CD14-positive monocyte (primary cell): ENCODE measurements around the gene STIP1. TPM values are rescaled to one million over a fixed set of nuclear protein-coding genes. Genes with fewer than 3 reads are reported as not detected.

Source experiments
- DNase-seq, 3 donors: peaks; one replicate each; pipeline ENCODE4 v3.0.0-alpha.2; 2011 to 2022
- H2AFZ ChIP-seq: 2 replicates; pipeline ENCODE4 v1.6.0; 2012; ENCODE audit warnings: mild to moderate bottlenecking, low read depth, low read length, inconsistent platforms; ENCODE audit not compliant: insufficient read depth, poor library complexity, severe bottlenecking
- H3K27ac ChIP-seq, 2 donors: 1 replicate in 1 of 2; 2 replicates in 1 of 2; pipeline ENCODE4 v1.5.1; 2012 to 2013; ENCODE audit warnings: low read length in 2 of 2, control low read depth in 1 of 2, inconsistent platforms in 1 of 2, low read depth in 1 of 2, mild to moderate bottlenecking in 1 of 2
- H3K27me3 ChIP-seq, 2 donors: one replicate each; pipeline versions ENCODE4 v1.6.0 to v1.6.1; 2011 to 2013; ENCODE audit warnings: low read length in 2 of 2; ENCODE audit not compliant: control insufficient read depth in 2 of 2, insufficient read depth in 2 of 2
- H3K36me3 ChIP-seq, 2 donors: replicated peaks in 1 of 2; 1 replicate in 1 of 2; 2 replicates in 1 of 2; pipeline versions ENCODE4 v1.5.1 to v1.6.1; 2012 to 2013; ENCODE audit warnings: low read length in 2 of 2, control low read depth in 1 of 2, inconsistent platforms in 1 of 2, mild to moderate bottlenecking in 1 of 2; ENCODE audit not compliant: insufficient read depth in 2 of 2, control insufficient read depth in 1 of 2
- H3K4me1 ChIP-seq, 2 donors: 1 replicate in 1 of 2; 2 replicates in 1 of 2; pipeline versions ENCODE4 v1.5.1 to v1.6.1; 2012 to 2013; ENCODE audit warnings: low read length in 2 of 2, control low read depth in 1 of 2, inconsistent platforms in 1 of 2, mild to moderate bottlenecking in 1 of 2, moderate library complexity in 1 of 2; ENCODE audit not compliant: insufficient read depth in 2 of 2, control insufficient read depth in 1 of 2
- H3K4me2 ChIP-seq: replicated peaks from 2 replicates; pipeline ENCODE3; 2012; ENCODE audit warnings: low read length, moderate library complexity, mild to moderate bottlenecking; ENCODE audit not compliant: poor library complexity, severe bottlenecking; ENCODE audit errors: extremely low read depth
- H3K4me3 ChIP-seq, 3 experiments: fragments of 200-600 bp in 1 of 3; sonication (generic) in 1 of 3; replicated peaks in 1 of 3; 1 replicate in 2 of 3; 2 replicates in 1 of 3; pipeline ENCODE4 v1.5.1; 2011 to 2013; ENCODE audit warnings: low read length in 3 of 3, mild to moderate bottlenecking in 3 of 3, control low read depth in 2 of 3, low read depth in 2 of 3, inconsistent platforms in 1 of 3, moderate library complexity in 1 of 3
- H3K79me2 ChIP-seq: 2 replicates; pipeline ENCODE4 v1.6.0; 2012; ENCODE audit warnings: mild to moderate bottlenecking, control low read depth, inconsistent platforms, low read length, moderate library complexity; ENCODE audit not compliant: insufficient read depth
- H3K9ac ChIP-seq: 2 replicates; pipeline ENCODE4 v1.6.0; 2017; ENCODE audit warnings: low read length, mild to moderate bottlenecking; ENCODE audit not compliant: insufficient read depth, poor library complexity, severe bottlenecking
- H3K9me3 ChIP-seq, 2 donors: replicated peaks in 1 of 2; 1 replicate in 1 of 2; 2 replicates in 1 of 2; pipeline versions ENCODE4 v1.5.1 to v1.6.1; 2012 to 2013; ENCODE audit warnings: low read length in 2 of 2, control low read depth in 1 of 2; ENCODE audit not compliant: control insufficient read depth in 1 of 2, insufficient read depth in 1 of 2
- H4K20me1 ChIP-seq: 2 replicates; pipeline ENCODE4 v1.6.0; 2012; ENCODE audit warnings: mild to moderate bottlenecking, low read length, control low read depth, moderate library complexity; ENCODE audit not compliant: insufficient read depth
- H3K27ac Mint-ChIP-seq, 7 donors: one replicate each; pipeline ENCODE4 v1.8.0; 2020; ENCODE audit warnings: mild to moderate bottlenecking in 7 of 7, mixed read lengths in 7 of 7, moderate library complexity in 6 of 7, inconsistent platforms in 2 of 7
- H3K27me3 Mint-ChIP-seq, 3 donors: one replicate each; pipeline ENCODE4 v1.8.0; 2021 to 2022; ENCODE audit warnings: low read depth in 3 of 3, mild to moderate bottlenecking in 3 of 3, mixed read lengths in 3 of 3, moderate library complexity in 3 of 3, inconsistent platforms in 1 of 3
- H3K36me3 Mint-ChIP-seq, 2 donors: one replicate each; pipeline ENCODE4 v1.8.0; 2020; ENCODE audit warnings: mixed read lengths in 2 of 2, inconsistent platforms in 1 of 2, mild to moderate bottlenecking in 1 of 2
- H3K4me1 Mint-ChIP-seq: one replicate; pipeline ENCODE4 v1.8.0; 2020; ENCODE audit warnings: mild to moderate bottlenecking, mixed read lengths
- H3K4me3 Mint-ChIP-seq, 2 donors: one replicate each; pipeline ENCODE4 v1.8.0; 2020; ENCODE audit warnings: mild to moderate bottlenecking in 2 of 2, mixed read lengths in 2 of 2, moderate library complexity in 1 of 2
- H3K9me3 Mint-ChIP-seq, 7 donors: one replicate each; pipeline ENCODE4 v1.8.0; 2020 to 2022; ENCODE audit warnings: mixed read lengths in 7 of 7, mild to moderate bottlenecking in 6 of 7, moderate library complexity in 6 of 7, inconsistent platforms in 2 of 7
- CTCF ChIP-seq: fragments of 200-600 bp; IDR thresholded peaks from one replicate; pipeline ENCODE4 v1.8.0; 2022; ENCODE audit warnings: antibody characterized with exemption, mild to moderate bottlenecking
- WGBS: methylation state at CpG from one replicate; pipeline ENCODE4 v1.1.5; 2013; ENCODE audit warnings: missing lambda C conversion rate; ENCODE audit not compliant: insufficient coverage; 5-methylcytosine and 5-hydroxymethylcytosine counted together
- intact Hi-C, 2 donors: fragments of 100-400 bp; cut with micrococcal nuclease; formaldehyde crosslinking; loops; one replicate each; pipeline versions ENCODE4 v1.15.0 to v1.15.1; 2023
- polyA plus RNA-seq, 3 donors: library from polyadenylated mRNA; depleted of rRNA in 1 of 3; unstranded in 2 of 3; stranded (reverse) in 1 of 3; fragments of 300-500 nt in 2 of 3; fragments of >200 nt in 1 of 3; fragmentation: Illumina TruSeq in 2 of 3; gene quantifications; 1 replicate in 2 of 3; 2 replicates in 1 of 3; pipeline ENCODE4 v1.2.3, GENCODE V29; 2012 to 2021

The STIP1 gene
- polyA plus RNA-seq, 3 donors: 44.5 to 52.0 (median 51.1) TPM

- peak within 1 kb of the TSS; percentile 76 for H3K9ac ChIP-seq
- H4K20me1 ChIP-seq: peaks cover 1% of the 10 kb centered on the region
- intact Hi-C loops: no loop called here
- H2AFZ ChIP-seq: peak within 1 kb of the TSS; percentile 66
- H3K4me1 ChIP-seq: peaks cover 50 to 72% of the 10 kb centered on the region in 2 donors
- Mint-ChIP-seq H3K27ac (peak within 1 kb of the TSS; percentile 83 to 93 (median 88)), H3K9me3 (no peaks in the 10 kb centered on the region), H3K36me3 (peaks cover 13 to 14% of the 10 kb centered on the region in 2 donors), H3K4me3 (peak within 1 kb of the TSS; percentile 87 to 89), H3K27me3 (peaks cover 3 to 10% (median 7%) of the 10 kb centered on the region in 3 donors), H3K4me1 (peaks cover 50% of the 10 kb centered on the region)
- peak within 1 kb of the TSS; percentile 82 to 92 for H3K27ac ChIP-seq
- DNase-seq: peak; percentile 75 to 81 (median 78)
- H3K36me3 ChIP-seq: peaks cover 10 to 12% of the 10 kb centered on the region in 2 donors
- peaks cover 39% of the 10 kb centered on the region for H3K79me2 ChIP-seq
- WGBS: 2% methylated on average over 46 of the region's 74 CpGs
- H3K4me3 ChIP-seq: peak within 1 kb of the TSS; percentile 50 to 94 (median 86)
- no peaks in the 10 kb centered on the region for H3K9me3 ChIP-seq
- peak within 1 kb of the TSS; percentile 93 for H3K4me2 ChIP-seq
- TF ChIP-seq CTCF: no peak
- no peaks in the 10 kb centered on the region for H3K27me3 ChIP-seq
Observed at GRCh38 chr11:64246871-64247728, 61.1 kb downstream of the STIP1 start, which contains the start of gene PPP1R14B. TSS of gene PPP1R14B (minus strand) at chr11:64246943. CDS start at chr11:64246673, 270 bp downstream.

GRCh38 chr11:64247729-64248531 lies 62.0 kb downstream of the STIP1 start:
- intact Hi-C loops: no loop called here
- no peaks in the 10 kb centered on the region for H3K9me3 ChIP-seq
- Mint-ChIP-seq H3K9me3 (no peaks in the 10 kb centered on the region), H3K36me3 (peaks cover 13 to 14% of the 10 kb centered on the region in 2 donors), H3K27me3 (peaks cover 3 to 10% (median 7%) of the 10 kb centered on the region in 3 donors), H3K27ac (peak overlapping the region in 2 of 7 donors; percentile 11 to 76), H3K4me1 (peaks cover 48% of the 10 kb centered on the region), H3K4me3 (peak overlapping the region; percentile 61 to 83)
- peaks cover 50 to 72% of the 10 kb centered on the region in 2 donors for H3K4me1 ChIP-seq
- no peak overlapping the region for H3K27ac ChIP-seq
- peaks cover 38% of the 10 kb centered on the region for H3K79me2 ChIP-seq
- H3K4me2 ChIP-seq: peak overlapping the region; percentile 93
- no peak for TF ChIP-seq CTCF
- 51% methylated on average over 21 of the region's 31 CpGs for WGBS
- no peak overlapping the region for H3K9ac ChIP-seq
- no peaks in the 10 kb centered on the region for H3K27me3 ChIP-seq
- H4K20me1 ChIP-seq: peaks cover 9% of the 10 kb centered on the region
- peaks cover 10 to 12% of the 10 kb centered on the region in 2 donors for H3K36me3 ChIP-seq
- H2AFZ ChIP-seq: peak overlapping the region; percentile 66
- no peak for DNase-seq
- H3K4me3 ChIP-seq: peak overlapping the region; percentile 50 to 94 (median 86)
